PC-3 (cell line): ENCODE data around the gene CDC27.

Experiments used
- EZH2 ChIP-seq: fragments of 300-600 bp; sonication (generic); IDR thresholded peaks from one replicate; pipeline ENCODE4 v1.6.1; 2017; ENCODE audit warnings: antibody characterized with exemption, mild to moderate bottlenecking, low read length; ENCODE audit not compliant: unreplicated experiment
- TF ChIP-seq, protein P1 (sequence below): fragments of 300-600 bp; sonication (generic); conservative IDR thresholded peaks from 2 replicates; pipeline ENCODE4 v1.5.1; 2017; ENCODE audit warnings: antibody characterized with exemption, low read depth, mild to moderate bottlenecking, low read length

DNA sequence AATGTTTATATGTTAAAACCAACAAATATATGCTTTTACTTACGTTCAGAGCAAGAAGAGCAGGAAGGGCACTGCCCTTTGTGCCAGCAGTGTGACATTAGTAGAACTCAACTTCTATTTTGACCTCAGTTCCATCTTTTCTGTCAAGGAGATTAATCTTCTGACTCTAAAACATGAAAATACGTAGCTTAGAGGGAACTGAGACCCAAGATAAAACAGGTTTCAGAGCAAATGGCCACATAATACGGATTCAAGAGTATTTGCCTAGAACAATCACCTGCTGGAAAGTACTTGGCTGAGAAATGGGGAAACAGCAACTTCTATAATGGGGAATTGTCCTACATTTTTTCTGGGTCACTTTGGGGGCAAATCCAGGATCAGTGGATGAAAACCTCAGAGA is 42.2 kb upstream of the CDC27 start:
- TF ChIP-seq, protein P1, sequence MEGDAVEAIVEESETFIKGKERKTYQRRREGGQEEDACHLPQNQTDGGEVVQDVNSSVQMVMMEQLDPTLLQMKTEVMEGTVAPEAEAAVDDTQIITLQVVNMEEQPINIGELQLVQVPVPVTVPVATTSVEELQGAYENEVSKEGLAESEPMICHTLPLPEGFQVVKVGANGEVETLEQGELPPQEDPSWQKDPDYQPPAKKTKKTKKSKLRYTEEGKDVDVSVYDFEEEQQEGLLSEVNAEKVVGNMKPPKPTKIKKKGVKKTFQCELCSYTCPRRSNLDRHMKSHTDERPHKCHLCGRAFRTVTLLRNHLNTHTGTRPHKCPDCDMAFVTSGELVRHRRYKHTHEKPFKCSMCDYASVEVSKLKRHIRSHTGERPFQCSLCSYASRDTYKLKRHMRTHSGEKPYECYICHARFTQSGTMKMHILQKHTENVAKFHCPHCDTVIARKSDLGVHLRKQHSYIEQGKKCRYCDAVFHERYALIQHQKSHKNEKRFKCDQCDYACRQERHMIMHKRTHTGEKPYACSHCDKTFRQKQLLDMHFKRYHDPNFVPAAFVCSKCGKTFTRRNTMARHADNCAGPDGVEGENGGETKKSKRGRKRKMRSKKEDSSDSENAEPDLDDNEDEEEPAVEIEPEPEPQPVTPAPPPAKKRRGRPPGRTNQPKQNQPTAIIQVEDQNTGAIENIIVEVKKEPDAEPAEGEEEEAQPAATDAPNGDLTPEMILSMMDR, result no peak
- TF ChIP-seq EZH2, result no peak
